ENCODE results near the gene POU6F2.

GRCh38 chr7:39248041-39248691 is 270.5 kb downstream of the POU6F2 start:
- no peak for TF ChIP-seq CTCF (IDR thresholded peaks at IDR 0.05)
- TF ChIP-seq POLR2A (IDR thresholded peaks at IDR 0.05) = no peak
- TF ChIP-seq EP300 (IDR thresholded peaks at IDR 0.05) = no peak
- TF ChIP-seq POLR2AphosphoS5 (IDR thresholded peaks at IDR 0.05) = no peak

All from upper lobe of left lung (tissue), 4 donors.